ENCODE measurements around the gene ANGPTL1. TPM values are rescaled to one million over a fixed set of nuclear protein-coding genes. Genes with fewer than 3 reads are reported as not detected.

Gene ANGPTL1
- total and polyA plus RNA-seq, 2 of the 13 experiments (the other 11 are each of a cell fraction or from before 2014, with no cell fraction given) = 2.9 to 9.3 TPM

DNA sequence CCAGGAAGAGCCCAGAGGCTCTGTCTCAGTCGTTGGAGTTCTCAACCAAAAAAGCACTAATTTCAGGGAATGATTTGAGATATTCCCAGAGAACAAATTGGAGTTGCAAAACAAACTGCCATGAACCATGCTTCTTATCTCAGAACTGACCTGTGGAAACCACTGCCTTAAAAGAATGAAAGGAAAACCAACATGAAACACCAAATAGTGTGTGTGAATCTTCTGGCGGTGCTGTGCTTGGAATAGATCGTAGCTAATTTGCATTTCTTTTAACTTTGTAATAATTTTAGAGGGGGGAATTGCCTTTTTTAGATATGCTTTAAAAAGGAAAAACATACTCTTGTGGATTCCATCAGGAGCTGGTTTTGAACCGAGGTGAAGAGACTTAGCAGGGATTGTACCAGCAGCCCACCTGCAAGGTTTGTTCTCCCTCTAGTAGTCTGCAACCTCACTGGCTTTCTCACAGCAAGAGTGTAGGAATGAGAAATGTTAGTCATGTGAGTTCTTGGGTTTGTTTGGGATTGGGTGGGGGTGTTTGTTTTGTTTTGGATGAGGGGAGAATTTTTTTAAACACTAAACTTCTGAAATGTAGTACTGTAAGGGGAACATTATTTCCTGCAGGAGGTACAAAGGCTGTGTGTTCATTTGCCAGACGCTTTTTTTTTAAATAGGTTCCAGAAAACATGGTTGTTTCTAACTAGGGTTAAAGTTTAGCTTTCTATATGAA is 45.7 kb upstream of the ANGPTL1 start (continued):
- TF ChIP-seq, protein P1, sequence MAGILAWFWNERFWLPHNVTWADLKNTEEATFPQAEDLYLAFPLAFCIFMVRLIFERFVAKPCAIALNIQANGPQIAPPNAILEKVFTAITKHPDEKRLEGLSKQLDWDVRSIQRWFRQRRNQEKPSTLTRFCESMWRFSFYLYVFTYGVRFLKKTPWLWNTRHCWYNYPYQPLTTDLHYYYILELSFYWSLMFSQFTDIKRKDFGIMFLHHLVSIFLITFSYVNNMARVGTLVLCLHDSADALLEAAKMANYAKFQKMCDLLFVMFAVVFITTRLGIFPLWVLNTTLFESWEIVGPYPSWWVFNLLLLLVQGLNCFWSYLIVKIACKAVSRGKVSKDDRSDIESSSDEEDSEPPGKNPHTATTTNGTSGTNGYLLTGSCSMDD (CRISPR knock-in tag; IDR thresholded peaks at IDR 0.05) = no peak
- TF ChIP-seq CCDC6 (CRISPR knock-in tag; IDR thresholded peaks at IDR 0.05) (no peak), TBL1XR1 (IDR thresholded peaks at IDR 0.05; ENCODE audit: borderline replicate concordance, low read length, partially characterized antibody) (no peak), RBM22 (optimal IDR thresholded peaks at IDR 0.05; ENCODE audit: low read length) (peak; percentile 54), GTF2F1 (IDR thresholded peaks at IDR 0.05; ENCODE audit: low read length) (no peak), ZSCAN21 (CRISPR knock-in tag; IDR thresholded peaks at IDR 0.05; ENCODE audit: borderline replicate concordance) (no peak), JUN (CRISPR knock-in tag; IDR thresholded peaks at IDR 0.05) (no peak), ZNF788 (CRISPR knock-in tag; IDR thresholded peaks at IDR 0.05; ENCODE audit: borderline replicate concordance) (no peak), ONECUT2 (CRISPR knock-in tag; IDR thresholded peaks at IDR 0.05) (no peak), HNRNPLL (IDR thresholded peaks at IDR 0.05; ENCODE audit: low read depth, low read length, poor library complexity, severe bottlenecking) (no peak), TOE1 (CRISPR knock-in tag; IDR thresholded peaks at IDR 0.05) (no peak), FOSL1 (CRISPR knock-in tag; IDR thresholded peaks at IDR 0.05; ENCODE audit: borderline replicate concordance) (no peak), KDM3A (CRISPR knock-in tag; IDR thresholded peaks at IDR 0.05; ENCODE audit: low read depth) (no peak), ZNF10 (CRISPR knock-in tag; IDR thresholded peaks at IDR 0.05; ENCODE audit: borderline replicate concordance, low read depth) (no peak), TMF1 (CRISPR knock-in tag; IDR thresholded peaks at IDR 0.05; ENCODE audit: low read depth) (no peak), ISX (CRISPR knock-in tag; conservative IDR thresholded peaks at IDR 0.05) (no peak), FOXJ3 (CRISPR knock-in tag; IDR thresholded peaks at IDR 0.05; ENCODE audit: borderline replicate concordance) (peak; percentile 31; the same call in 1 of the 2 replicates), HMG20A (CRISPR knock-in tag; IDR thresholded peaks at IDR 0.05; ENCODE audit: borderline replicate concordance) (0 out of 2 replicates have a peak, but pooled peaks have one; percentile 28), KMT2A (CRISPR knock-in tag; IDR thresholded peaks at IDR 0.05) (no peak), ZNF562 (CRISPR knock-in tag; IDR thresholded peaks at IDR 0.05; ENCODE audit: borderline replicate concordance) (no peak), ZNF761 (CRISPR knock-in tag; conservative IDR thresholded peaks at IDR 0.05) (no peak)
- TF ChIP-seq, protein P2, sequence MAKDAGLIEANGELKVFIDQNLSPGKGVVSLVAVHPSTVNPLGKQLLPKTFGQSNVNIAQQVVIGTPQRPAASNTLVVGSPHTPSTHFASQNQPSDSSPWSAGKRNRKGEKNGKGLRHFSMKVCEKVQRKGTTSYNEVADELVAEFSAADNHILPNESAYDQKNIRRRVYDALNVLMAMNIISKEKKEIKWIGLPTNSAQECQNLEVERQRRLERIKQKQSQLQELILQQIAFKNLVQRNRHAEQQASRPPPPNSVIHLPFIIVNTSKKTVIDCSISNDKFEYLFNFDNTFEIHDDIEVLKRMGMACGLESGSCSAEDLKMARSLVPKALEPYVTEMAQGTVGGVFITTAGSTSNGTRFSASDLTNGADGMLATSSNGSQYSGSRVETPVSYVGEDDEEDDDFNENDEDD (CRISPR knock-in tag; IDR thresholded peaks at IDR 0.05; ENCODE audit: borderline replicate concordance) = no peak
- TF ChIP-seq, protein P3, sequence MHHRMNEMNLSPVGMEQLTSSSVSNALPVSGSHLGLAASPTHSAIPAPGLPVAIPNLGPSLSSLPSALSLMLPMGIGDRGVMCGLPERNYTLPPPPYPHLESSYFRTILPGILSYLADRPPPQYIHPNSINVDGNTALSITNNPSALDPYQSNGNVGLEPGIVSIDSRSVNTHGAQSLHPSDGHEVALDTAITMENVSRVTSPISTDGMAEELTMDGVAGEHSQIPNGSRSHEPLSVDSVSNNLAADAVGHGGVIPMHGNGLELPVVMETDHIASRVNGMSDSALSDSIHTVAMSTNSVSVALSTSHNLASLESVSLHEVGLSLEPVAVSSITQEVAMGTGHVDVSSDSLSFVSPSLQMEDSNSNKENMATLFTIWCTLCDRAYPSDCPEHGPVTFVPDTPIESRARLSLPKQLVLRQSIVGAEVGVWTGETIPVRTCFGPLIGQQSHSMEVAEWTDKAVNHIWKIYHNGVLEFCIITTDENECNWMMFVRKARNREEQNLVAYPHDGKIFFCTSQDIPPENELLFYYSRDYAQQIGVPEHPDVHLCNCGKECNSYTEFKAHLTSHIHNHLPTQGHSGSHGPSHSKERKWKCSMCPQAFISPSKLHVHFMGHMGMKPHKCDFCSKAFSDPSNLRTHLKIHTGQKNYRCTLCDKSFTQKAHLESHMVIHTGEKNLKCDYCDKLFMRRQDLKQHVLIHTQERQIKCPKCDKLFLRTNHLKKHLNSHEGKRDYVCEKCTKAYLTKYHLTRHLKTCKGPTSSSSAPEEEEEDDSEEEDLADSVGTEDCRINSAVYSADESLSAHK (CRISPR knock-in tag; IDR thresholded peaks at IDR 0.05; ENCODE audit: borderline replicate concordance) = no peak
- TF ChIP-seq, protein P4, sequence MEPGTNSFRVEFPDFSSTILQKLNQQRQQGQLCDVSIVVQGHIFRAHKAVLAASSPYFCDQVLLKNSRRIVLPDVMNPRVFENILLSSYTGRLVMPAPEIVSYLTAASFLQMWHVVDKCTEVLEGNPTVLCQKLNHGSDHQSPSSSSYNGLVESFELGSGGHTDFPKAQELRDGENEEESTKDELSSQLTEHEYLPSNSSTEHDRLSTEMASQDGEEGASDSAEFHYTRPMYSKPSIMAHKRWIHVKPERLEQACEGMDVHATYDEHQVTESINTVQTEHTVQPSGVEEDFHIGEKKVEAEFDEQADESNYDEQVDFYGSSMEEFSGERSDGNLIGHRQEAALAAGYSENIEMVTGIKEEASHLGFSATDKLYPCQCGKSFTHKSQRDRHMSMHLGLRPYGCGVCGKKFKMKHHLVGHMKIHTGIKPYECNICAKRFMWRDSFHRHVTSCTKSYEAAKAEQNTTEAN (CRISPR knock-in tag; conservative IDR thresholded peaks at IDR 0.05) = no peak
- TF ChIP-seq, protein P5, sequence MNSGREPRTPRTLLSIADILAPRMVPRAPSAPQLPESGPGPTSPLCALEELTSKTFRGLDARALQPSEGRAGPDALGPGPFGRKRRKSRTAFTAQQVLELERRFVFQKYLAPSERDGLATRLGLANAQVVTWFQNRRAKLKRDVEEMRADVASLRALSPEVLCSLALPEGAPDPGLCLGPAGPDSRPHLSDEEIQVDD (CRISPR knock-in tag; IDR thresholded peaks at IDR 0.05; ENCODE audit: borderline replicate concordance) = no peak
